ENCODE data around the gene ADGRD1. TPM values are rescaled to one million over a fixed set of nuclear protein-coding genes. Genes with fewer than 3 reads are reported as not detected.

Gene ADGRD1
- total RNA-seq, 1 donor from 2014 or later: 1.7 TPM

GRCh38 chr12:130920723-130921381 is 32.9 kb upstream of the ADGRD1 start:
- no peak overlapping the region for H3K27ac Mint-ChIP-seq (ENCODE audit: unreplicated experiment)
- no peaks in the 10 kb centered on the region for H3K36me3 Mint-ChIP-seq (ENCODE audit: low read depth, unreplicated experiment)
- H3K9me3 Mint-ChIP-seq (ENCODE audit: unreplicated experiment): no peaks in the 10 kb centered on the region
- H3K27me3 Mint-ChIP-seq (ENCODE audit: unreplicated experiment): peaks cover 3% of the 10 kb centered on the region
- no peaks in the 10 kb centered on the region for H3K4me1 Mint-ChIP-seq (ENCODE audit: unreplicated experiment)
- H3K4me3 Mint-ChIP-seq (ENCODE audit: unreplicated experiment): no peak overlapping the region
- DNase-seq (ENCODE audit: low spot score): no peak
- no peak for TF ChIP-seq CTCF (IDR thresholded peaks at IDR 0.05; ENCODE audit: unreplicated experiment)

- no peak overlapping the region for H3K4me3 Mint-ChIP-seq (ENCODE audit: unreplicated experiment)
- no peaks in the 10 kb centered on the region for H3K36me3 Mint-ChIP-seq (ENCODE audit: low read depth, unreplicated experiment)
- no peak overlapping the region for H3K27ac Mint-ChIP-seq (ENCODE audit: unreplicated experiment)
- H3K27me3 Mint-ChIP-seq (ENCODE audit: unreplicated experiment): peaks cover 3% of the 10 kb centered on the region
- no peak for DNase-seq (ENCODE audit: low spot score)
- no peaks in the 10 kb centered on the region for H3K4me1 Mint-ChIP-seq (ENCODE audit: unreplicated experiment)
- H3K9me3 Mint-ChIP-seq (ENCODE audit: unreplicated experiment): no peaks in the 10 kb centered on the region
- no peak for TF ChIP-seq CTCF (IDR thresholded peaks at IDR 0.05; ENCODE audit: unreplicated experiment)
These were observed 31.2 kb upstream of the ADGRD1 start for GRCh38 chr12:130922511-130922953.

GRCh38 chr12:130924966-130925665 is 28.6 kb upstream of the ADGRD1 start:
- no peak for TF ChIP-seq CTCF (IDR thresholded peaks at IDR 0.05; ENCODE audit: unreplicated experiment)
- peaks cover 1% of the 10 kb centered on the region for H3K27me3 Mint-ChIP-seq (ENCODE audit: unreplicated experiment)
- H3K9me3 Mint-ChIP-seq (ENCODE audit: unreplicated experiment): no peaks in the 10 kb centered on the region
- H3K4me1 Mint-ChIP-seq (ENCODE audit: unreplicated experiment): no peaks in the 10 kb centered on the region
- DNase-seq (ENCODE audit: low spot score): no peak
- H3K27ac Mint-ChIP-seq (ENCODE audit: unreplicated experiment): no peak overlapping the region
- no peak overlapping the region for H3K4me3 Mint-ChIP-seq (ENCODE audit: unreplicated experiment)
- no peaks in the 10 kb centered on the region for H3K36me3 Mint-ChIP-seq (ENCODE audit: low read depth, unreplicated experiment)

- H3K36me3 Mint-ChIP-seq (ENCODE audit: low read depth, unreplicated experiment): no peaks in the 10 kb centered on the region
- peaks cover 1% of the 10 kb centered on the region for H3K27me3 Mint-ChIP-seq (ENCODE audit: unreplicated experiment)
These were observed 28.1 kb upstream of the ADGRD1 start for GRCh38 chr12:130925666-130926015.

More at GRCh38 chr12:130925666-130926015, 28.1 kb upstream of the ADGRD1 start:
- H3K4me1 Mint-ChIP-seq (ENCODE audit: unreplicated experiment): no peaks in the 10 kb centered on the region
- no peak overlapping the region for H3K4me3 Mint-ChIP-seq (ENCODE audit: unreplicated experiment)
- no peak for TF ChIP-seq CTCF (IDR thresholded peaks at IDR 0.05; ENCODE audit: unreplicated experiment)
- H3K9me3 Mint-ChIP-seq (ENCODE audit: unreplicated experiment): no peaks in the 10 kb centered on the region
- no peak overlapping the region for H3K27ac Mint-ChIP-seq (ENCODE audit: unreplicated experiment)
- no peak for DNase-seq (ENCODE audit: low spot score)

All from endothelial cell (in vitro differentiated cells).